IMR-90 (cell line): ENCODE data around the gene KCNMA1. TPM values are rescaled to one million over a fixed set of nuclear protein-coding genes. Genes with fewer than 3 reads are reported as not detected.

Experiments used
- ATAC-seq: fragments of 200-7000 bp; cut with Tn5 transposase; 2 replicates; pipeline ENCODE4 v1.9.1; 2020; ENCODE audit warnings: low read depth, mild to moderate bottlenecking, moderate library complexity
- BruUV-seq: library from RNA; stranded (reverse); fragments of 400-500 nt; replicated peaks from 2 replicates; lab custom pipeline; 2021; lab: Mats Ljungman, UMichigan
- CTCF ChIA-PET: fragments of 300-600 bp; formaldehyde crosslinking; extraction: SDS; loops from one replicate; lab custom pipeline; 2021; ENCODE audit warnings: antibody characterized with exemption; lab: Yijun Ruan, JAX
- POLR2A ChIA-PET: fragments of 300-600 bp; sonication (Branson Sonifier 250); formaldehyde crosslinking; loops from one replicate; lab custom pipeline; 2022; ENCODE audit warnings: antibody characterized with exemption; ENCODE audit not compliant: unreplicated experiment; lab: Charles Lee
- DNase-seq: peaks from one replicate; pipeline ENCODE4 v3.0.0; 2013
- H2AFZ ChIP-seq: replicated peaks from 2 replicates; pipeline ENCODE3; 2013; ENCODE audit warnings: low read length, mild to moderate bottlenecking; ENCODE audit not compliant: poor library complexity
- H2AK5ac ChIP-seq: 2 replicates; pipeline ENCODE4 v1.6.1; 2013; ENCODE audit warnings: low read depth, low read length, inconsistent platforms
- H2AK9ac ChIP-seq: replicated peaks from 2 replicates; pipeline ENCODE3; 2013; ENCODE audit warnings: mild to moderate bottlenecking, low read depth, low read length, moderate library complexity; ENCODE audit not compliant: poor library complexity
- H2BK120ac ChIP-seq: 2 replicates; pipeline ENCODE4 v1.6.1; 2013; ENCODE audit warnings: low read depth, low read length, inconsistent platforms
- H2BK15ac ChIP-seq: 3 replicates; pipeline ENCODE4 v1.6.1; 2013; ENCODE audit warnings: low read depth, low read length, inconsistent platforms
- H2BK20ac ChIP-seq: 2 replicates; pipeline ENCODE4 v1.6.1; 2013; ENCODE audit warnings: low read depth, mild to moderate bottlenecking, inconsistent platforms, low read length, moderate library complexity
- H2BK5ac ChIP-seq: 2 replicates; pipeline ENCODE4 v1.6.1; 2013; ENCODE audit warnings: mild to moderate bottlenecking, low read depth, low read length, inconsistent platforms; ENCODE audit not compliant: poor library complexity, severe bottlenecking
- H3K14ac ChIP-seq: replicated peaks from 2 replicates; pipeline ENCODE4 v1.6.1; 2013; ENCODE audit warnings: low read depth, low read length, inconsistent platforms
- H3K18ac ChIP-seq: 2 replicates; pipeline ENCODE4 v1.6.1; 2013; ENCODE audit warnings: low read depth, low read length, control low read depth
- H3K23ac ChIP-seq: 2 replicates; pipeline ENCODE4 v1.6.1; 2013; ENCODE audit warnings: low read depth, low read length, inconsistent platforms
- H3K27ac ChIP-seq: 2 replicates; pipeline ENCODE4 v1.5.1; 2013; ENCODE audit warnings: mild to moderate bottlenecking, control low read depth, low read length; ENCODE audit not compliant: insufficient read depth
- H3K27me3 ChIP-seq: 2 replicates; pipeline ENCODE4 v1.6.1; 2013; ENCODE audit warnings: low read length; ENCODE audit not compliant: control insufficient read depth, insufficient read depth
- H3K36me3 ChIP-seq: 2 replicates; pipeline ENCODE4 v1.6.1; 2013; ENCODE audit warnings: low read length, mixed read lengths; ENCODE audit not compliant: control insufficient read depth, insufficient read depth
- H3K4ac ChIP-seq: 2 replicates; pipeline ENCODE4 v1.6.1; 2013; ENCODE audit warnings: low read depth, low read length, inconsistent platforms
- H3K4me1 ChIP-seq: 2 replicates; pipeline ENCODE4 v1.6.1; 2013; ENCODE audit warnings: low read length, mixed read lengths; ENCODE audit not compliant: control insufficient read depth, insufficient read depth
- H3K4me2 ChIP-seq: 2 replicates; pipeline ENCODE4 v1.6.1; 2013; ENCODE audit warnings: low read depth, mild to moderate bottlenecking, control low read depth, low read length, moderate library complexity
- H3K4me3 ChIP-seq: 2 replicates; pipeline ENCODE4 v1.5.1; 2013; ENCODE audit warnings: low read depth, mild to moderate bottlenecking, control low read depth, low read length, moderate library complexity; ENCODE audit not compliant: insufficient read depth
- H3K56ac ChIP-seq: 2 replicates; pipeline ENCODE4 v1.6.1; 2013; ENCODE audit warnings: low read length, inconsistent platforms; ENCODE audit not compliant: insufficient read depth; ENCODE audit errors: extremely low read depth
- H3K79me1 ChIP-seq, 2 experiments: 2 replicates each; pipeline ENCODE4 v1.6.1; 2013; ENCODE audit warnings: low read length in 2 of 2, inconsistent platforms in 1 of 2, low read depth in 1 of 2
- H3K9ac ChIP-seq: 2 replicates; pipeline ENCODE4 v1.6.1; 2013; ENCODE audit warnings: low read depth, low read length, control low read depth
- H3K9me1 ChIP-seq: 2 replicates; pipeline ENCODE4 v1.6.1; 2013; ENCODE audit warnings: low read length, inconsistent platforms; ENCODE audit not compliant: insufficient read depth
- H3K9me3 ChIP-seq: 2 replicates; pipeline ENCODE4 v1.6.1; 2013; ENCODE audit warnings: low read length; ENCODE audit not compliant: control insufficient read depth, insufficient read depth
- H4K20me1 ChIP-seq: 2 replicates; pipeline ENCODE4 v1.6.1; 2013; ENCODE audit warnings: low read length, inconsistent platforms; ENCODE audit not compliant: insufficient read depth
- H4K5ac ChIP-seq: 2 replicates; pipeline ENCODE4 v1.6.1; 2013; ENCODE audit warnings: mild to moderate bottlenecking, low read depth, low read length, control low read depth
- H4K8ac ChIP-seq, 2 experiments: 2 replicates each; pipeline ENCODE4 v1.6.1; 2013; ENCODE audit warnings: low read depth in 2 of 2, low read length in 2 of 2, control low read depth in 1 of 2, inconsistent platforms in 1 of 2
- H4K91ac ChIP-seq: 2 replicates; pipeline ENCODE4 v1.6.1; 2013; ENCODE audit warnings: low read depth, low read length, inconsistent platforms; ENCODE audit not compliant: insufficient read depth
- BHLHE40 ChIP-seq: fragments of 150-350 bp; IDR thresholded peaks from 2 replicates; pipeline ENCODE4 v1.6.1; 2016; ENCODE audit warnings: mild to moderate bottlenecking, low read depth, low read length
- CEBPB ChIP-seq: IDR thresholded peaks from 2 replicates; pipeline ENCODE4 v1.6.1; 2012; ENCODE audit warnings: low read depth, low read length, improper control_type of control experiment
- CHD1 ChIP-seq: IDR thresholded peaks from 2 replicates; pipeline ENCODE4 v1.6.1; 2012; ENCODE audit warnings: low read depth, low read length, improper control_type of control experiment
- CTCF ChIP-seq: conservative IDR thresholded peaks from 2 replicates; pipeline ENCODE4 v1.5.1; 2012; ENCODE audit warnings: mild to moderate bottlenecking, low read depth, low read length, improper control_type of control experiment
- ELK1 ChIP-seq: fragments of 150-350 bp; IDR thresholded peaks from 2 replicates; pipeline ENCODE4 v1.6.1; 2016; ENCODE audit warnings: low read depth, mild to moderate bottlenecking, low read length, moderate library complexity, borderline replicate concordance
- FOS ChIP-seq: fragments of 150-350 bp; IDR thresholded peaks from 2 replicates; pipeline ENCODE4 v1.6.1; 2016; ENCODE audit warnings: low read depth, low read length
- MAFK ChIP-seq: IDR thresholded peaks from 2 replicates; pipeline ENCODE4 v1.6.1; 2012; ENCODE audit warnings: low read depth, low read length, improper control_type of control experiment
- MAZ ChIP-seq: IDR thresholded peaks from 2 replicates; pipeline ENCODE4 v1.6.1; 2012; ENCODE audit warnings: low read depth, mild to moderate bottlenecking, low read length, improper control_type of control experiment, moderate library complexity, borderline replicate concordance
- MXI1 ChIP-seq: IDR thresholded peaks from 2 replicates; pipeline ENCODE4 v1.6.1; 2012; ENCODE audit warnings: low read depth, mild to moderate bottlenecking, low read length, moderate library complexity, borderline replicate concordance
- NFE2L2 ChIP-seq: fragments of 150-350 bp; IDR thresholded peaks from 2 replicates; pipeline ENCODE4 v1.6.1; 2016; ENCODE audit warnings: low read depth, mild to moderate bottlenecking, low read length
- POLR2A ChIP-seq: IDR thresholded peaks from 2 replicates; pipeline ENCODE4 v1.6.1; 2012; ENCODE audit warnings: mild to moderate bottlenecking, low read depth, low read length
- RAD21 ChIP-seq: IDR thresholded peaks from 2 replicates; pipeline ENCODE4 v1.6.1; 2012; ENCODE audit warnings: low read length, improper control_type of control experiment
- RCOR1 ChIP-seq: IDR thresholded peaks from 2 replicates; pipeline ENCODE4 v1.6.1; 2012; ENCODE audit warnings: mild to moderate bottlenecking, low read length, improper control_type of control experiment; ENCODE audit not compliant: insufficient replicate concordance
- RFX5 ChIP-seq: IDR thresholded peaks from 2 replicates; pipeline ENCODE4 v1.8.0; 2012; ENCODE audit warnings: low read depth, mild to moderate bottlenecking, low read length, moderate library complexity
- SMC3 ChIP-seq: fragments of 150-350 bp; IDR thresholded peaks from 2 replicates; pipeline ENCODE4 v1.6.1; 2016; ENCODE audit warnings: low read depth, mild to moderate bottlenecking, antibody characterized with exemption, low read length, moderate library complexity
- USF2 ChIP-seq: fragments of 150-350 bp; IDR thresholded peaks from 2 replicates; pipeline ENCODE4 v1.6.1; 2017; ENCODE audit warnings: mild to moderate bottlenecking, antibody characterized with exemption, low read length, low read depth
- whole genome bisulfite sequencing, 2 experiments: methylation state at CpG; one replicate each; pipeline versions ENCODE4 v1.1.5 to v1.1.7; 2013; ENCODE audit warnings: missing lambda C conversion rate in 2 of 2; ENCODE audit not compliant: insufficient read length in 1 of 2; ENCODE audit errors: extremely low coverage in 2 of 2; 5-methylcytosine and 5-hydroxymethylcytosine counted together
- dilution Hi-C: fragments of 300-500 bp; cut with HindIII; formaldehyde crosslinking; loops from one replicate; pipeline ENCODE4 v1.14.3; 2018; ENCODE audit warnings: low sequenced_read_pairs; ENCODE audit not compliant: unreplicated experiment
- in situ Hi-C: fragments of 300-500 bp; cut with MboI; formaldehyde crosslinking; loops from 3 replicates; pipeline ENCODE4 v1.14.3; 2019; ENCODE audit warnings: low sequenced_read_pairs, inconsistent platforms, mixed read lengths
- intact Hi-C: fragments of 100-400 bp; cut with micrococcal nuclease; formaldehyde crosslinking; loops from 2 replicates; pipeline ENCODE4 v1.10.0; 2022
- polyA plus RNA-seq, 3 experiments: library from polyadenylated mRNA; depleted of rRNA; stranded (reverse); fragments of >200 nt; gene quantifications; 2 replicates each; pipeline ENCODE4 v1.2.3, GENCODE V29; 2012; ENCODE audit warnings: low replicate concordance in 1 of 3
- total RNA-seq: library from RNA; depleted of rRNA; stranded (reverse); fragments of >200 nt; gene quantifications from 2 replicates; pipeline ENCODE4 v1.2.3, GENCODE V29; 2012

KCNMA1 gene
- total and polyA plus RNA-seq, 2 of the 4 experiments (the other 2 are of a cell fraction) = 25.6 to 29.6 TPM

GRCh38 chr10:77192402-77192801, 445.2 kb downstream of the KCNMA1 start:
- Histone ChIP-seq H4K5ac (no peak overlapping the region), H2AK5ac (no peak overlapping the region), H2BK20ac (peak overlapping the region; percentile 52; the same call in 1 of the 2 replicates), H3K4me1 (peaks cover 13% of the 10 kb centered on the region), H3K27ac (no peak overlapping the region), H3K9me3 (no peaks in the 10 kb centered on the region), H4K20me1 (no peaks in the 10 kb centered on the region), H3K18ac (peak overlapping the region; percentile 20; the same call in 1 of the 2 replicates), H3K23ac (no peak overlapping the region), H4K91ac (no peak overlapping the region), H2AFZ (no peak overlapping the region), H2BK5ac (no peak overlapping the region), H3K9ac (no peak overlapping the region), H3K4ac (no peak overlapping the region; the same call in 1 of the 2 replicates), H2BK120ac (peak overlapping the region; percentile 95; the same call in 1 of the 2 replicates), H2BK15ac (0 out of 3 replicates have a peak overlapping the region, but pooled peaks have one; percentile 95), H3K27me3 (no peaks in the 10 kb centered on the region), H3K36me3 (no peaks in the 10 kb centered on the region), H4K8ac (0 out of 4 replicates have a peak overlapping the region, but pooled peaks of 1 of the 2 experiments have one; percentile 37), H3K4me3 (no peak overlapping the region), H3K14ac (no peak overlapping the region), H3K4me2 (no peak overlapping the region), H3K9me1 (peaks cover 7% of the 10 kb centered on the region; the same call in 1 of the 2 replicates), H3K79me1 (peaks cover 0 to 5% of the 10 kb centered on the region in 2 experiments; a peak in 1 of 4 replicates), H2AK9ac (no peak overlapping the region), H3K56ac (no peak overlapping the region)
- TF ChIP-seq FOS (no peak), CEBPB (no peak), BHLHE40 (no peak), CHD1 (no peak), RAD21 (no peak), MAZ (no peak), CTCF (no peak), RFX5 (no peak), SMC3 (no peak), ELK1 (no peak), MAFK (peak; percentile 69; the same call in 1 of the 2 replicates), MXI1 (no peak), NFE2L2 (peak; percentile 41; the same call in 1 of the 2 replicates), POLR2A (no peak), RCOR1 (peak; percentile 51), USF2 (no peak)
- no CpG with 5 or more reads among the region's 3 CpGs for WGBS, 2 experiments
- CTCF ChIA-PET = no interaction called here
- DNase-seq (peak; percentile 47), ATAC-seq (no peak)
- dilution Hi-C loops (no loop called here), intact Hi-C loops (no loop called here), in situ Hi-C loops (no loop called here)
- BruUV-seq = no TSS peak
- POLR2A ChIA-PET = no interaction called here
